Panc1 (cell line): ENCODE measurements around the gene FAM241B. TPM values are rescaled to one million over a fixed set of nuclear protein-coding genes. Genes with fewer than 3 reads are reported as not detected.

ENCODE experiments used
- ATAC-seq: fragments of 200-7000 bp; cut with Tn5 transposase; 2 replicates; pipeline ENCODE4 v1.9.1; 2020; ENCODE audit warnings: mild to moderate bottlenecking, moderate library complexity
- BruUV-seq: library from RNA; stranded (reverse); fragments of 400-500 nt; replicated peaks from 2 replicates; lab custom pipeline; 2021; lab: Mats Ljungman, UMichigan
- CTCF ChIA-PET: fragments of 300-600 bp; sonication (Branson Sonifier 250); formaldehyde crosslinking; loops from one replicate; lab custom pipeline; 2022; ENCODE audit warnings: antibody characterized with exemption; lab: Charles Lee
- POLR2A ChIA-PET: fragments of 300-600 bp; sonication (Branson Sonifier 250); formaldehyde crosslinking; loops from one replicate; lab custom pipeline; 2022; ENCODE audit warnings: antibody characterized with exemption; lab: Charles Lee
- DNase-seq: peaks from one replicate; pipeline ENCODE4 v3.0.0-alpha.2; 2010; ENCODE audit warnings: low read depth, low spot score
- H3K27ac ChIP-seq: 2 replicates; pipeline ENCODE4 v1.5.1; 2011; ENCODE audit warnings: mild to moderate bottlenecking, low read length, inconsistent platforms
- H3K27me3 ChIP-seq: fragments of 200-500 bp; sonication (Bioruptor generic); 2 replicates; pipeline ENCODE4 v1.6.0; 2014; ENCODE audit warnings: low read length, inconsistent platforms; ENCODE audit not compliant: control insufficient read depth, insufficient read depth
- H3K36me3 ChIP-seq: fragments of 200-500 bp; sonication (Bioruptor generic); 2 replicates; pipeline ENCODE4 v1.5.1; 2014; ENCODE audit warnings: inconsistent platforms, mild to moderate bottlenecking, low read length, moderate library complexity; ENCODE audit not compliant: control insufficient read depth, insufficient read depth
- H3K4me1 ChIP-seq: 2 replicates; pipeline ENCODE4 v1.5.1; 2011; ENCODE audit warnings: inconsistent platforms, mild to moderate bottlenecking, low read length, moderate library complexity; ENCODE audit not compliant: control insufficient read depth, insufficient read depth
- H3K4me3 ChIP-seq, 2 experiments: 2 replicates each; pipeline ENCODE4 v1.5.1; 2011 to 2012; ENCODE audit warnings: low read depth in 2 of 2, low read length in 2 of 2, mild to moderate bottlenecking in 2 of 2, inconsistent platforms in 1 of 2, moderate library complexity in 1 of 2
- H3K9me3 ChIP-seq: fragments of 200-500 bp; sonication (Bioruptor generic); 2 replicates; pipeline ENCODE4 v1.5.1; 2014; ENCODE audit warnings: low read depth, mild to moderate bottlenecking, inconsistent platforms, low read length, moderate library complexity; ENCODE audit not compliant: control insufficient read depth, insufficient read depth
- CTCF ChIP-seq: fragments of 450-650 bp; IDR thresholded peaks from 2 replicates; pipeline ENCODE4 v1.5.1; 2017; ENCODE audit warnings: mild to moderate bottlenecking
- POLR2AphosphoS5 ChIP-seq: IDR thresholded peaks from 2 replicates; pipeline ENCODE4 v1.6.1; 2012; ENCODE audit warnings: mild to moderate bottlenecking, low read depth, low read length, moderate library complexity
- REST ChIP-seq, 2 experiments: IDR thresholded peaks; 2 replicates each; pipeline ENCODE4 v1.6.1; 2011 to 2012; ENCODE audit warnings: low read depth in 2 of 2, control low read depth in 1 of 2, low read length in 1 of 2, mild to moderate bottlenecking in 1 of 2, moderate library complexity in 1 of 2; ENCODE audit not compliant: insufficient read depth in 1 of 2
- SIN3A ChIP-seq: IDR thresholded peaks from 2 replicates; pipeline ENCODE4 v1.6.1; 2012; ENCODE audit warnings: low read depth, mild to moderate bottlenecking, low read length, moderate library complexity, borderline replicate concordance; ENCODE audit not compliant: insufficient read depth
- TCF7L2 ChIP-seq: IDR thresholded peaks from 2 replicates; pipeline ENCODE4 v1.6.1; 2011; ENCODE audit warnings: mild to moderate bottlenecking, low read depth, low read length, inconsistent platforms
- in situ Hi-C: cut with HindIII; loops from 2 replicates; pipeline ENCODE4 v1.10.0; 2016; ENCODE audit warnings: low sequenced_read_pairs, low pct_unique_long_range_greater_than_20kb
- intact Hi-C: fragments of 100-400 bp; cut with micrococcal nuclease; formaldehyde crosslinking; loops from one replicate; pipeline ENCODE4 v1.10.0; 2022; ENCODE audit not compliant: unreplicated experiment
- total RNA-seq: library from RNA; stranded (reverse); gene quantifications from one replicate; pipeline ENCODE4 v1.2.1, GENCODE V29; 2021; ENCODE audit not compliant: unreplicated experiment

FAM241B gene
- total RNA-seq, 1 experiment from 2014 or later = 29.1 TPM

- Histone ChIP-seq H3K27me3 (no peaks in the 10 kb centered on the region; the same call in 1 of the 2 replicates), H3K27ac (no peak overlapping the region), H3K36me3 (no peaks in the 10 kb centered on the region), H3K9me3 (no peaks in the 10 kb centered on the region), H3K4me3 (no peak overlapping the region), H3K4me1 (no peaks in the 10 kb centered on the region)
- TF ChIP-seq SIN3A (no peak), POLR2AphosphoS5 (no peak)
- intact Hi-C loops = no loop called here
- DNase-seq (no peak), ATAC-seq (no peak)
- in situ Hi-C loops = no loop called here
- POLR2A ChIA-PET = no interaction called here
- CTCF ChIA-PET = no interaction called here
- no TSS peak for BruUV-seq
Observed at GRCh38 chr10:69651362-69651761, 21.3 kb downstream of the FAM241B start.

- CTCF ChIA-PET = no interaction called here
Observed at GRCh38 chr10:69652111-69652856, 22.2 kb downstream of the FAM241B start.

GRCh38 chr10:69652857-69653199 is 22.8 kb downstream of the FAM241B start:
- Histone ChIP-seq H3K4me3 (no peak overlapping the region), H3K4me1 (no peaks in the 10 kb centered on the region), H3K9me3 (no peaks in the 10 kb centered on the region), H3K27me3 (peaks cover 2% of the 10 kb centered on the region; the same call in 1 of the 2 replicates), H3K36me3 (no peaks in the 10 kb centered on the region), H3K27ac (no peak overlapping the region)
- TF ChIP-seq REST (IDR thresholded peaks at IDR 0.05; ENCODE audit: insufficient read depth in 1 of 2, low read depth in 2 of 2, low read length in 1 of 2) = no peak
- TF ChIP-seq TCF7L2 = no peak
- TF ChIP-seq SIN3A = no peak
- TF ChIP-seq POLR2AphosphoS5 = no peak
- no peak for TF ChIP-seq CTCF
- ATAC-seq = no peak
- intact Hi-C loops = no loop called here
- ChIA-PET CTCF (no interaction called here), POLR2A (no interaction called here)
- in situ Hi-C loops = no loop called here
- DNase-seq = no peak
- BruUV-seq = no TSS peak

More at GRCh38 chr10:69652111-69652856, 22.2 kb downstream of the FAM241B start:
- H3K27ac ChIP-seq = no peak overlapping the region
- TF ChIP-seq POLR2AphosphoS5 (no peak), REST (IDR thresholded peaks at IDR 0.05; ENCODE audit: insufficient read depth in 1 of 2, low read depth in 2 of 2, low read length in 1 of 2) (no peak), TCF7L2 (no peak)
- no peaks in the 10 kb centered on the region for H3K4me1 ChIP-seq
- peaks cover 2% of the 10 kb centered on the region; the same call in 1 of the 2 replicates for H3K27me3 ChIP-seq
- H3K9me3 ChIP-seq = no peaks in the 10 kb centered on the region
- in situ Hi-C loops (no loop called here), intact Hi-C loops (no loop called here)
- DNase-seq (no peak), ATAC-seq (no peak)
- BruUV-seq = no TSS peak
- no peak overlapping the region for H3K4me3 ChIP-seq
- H3K36me3 ChIP-seq = no peaks in the 10 kb centered on the region
- POLR2A ChIA-PET = no interaction called here
